ENCODE results near the gene DUS1L. TPM values are rescaled to one million over a fixed set of nuclear protein-coding genes. Genes with fewer than 3 reads are reported as not detected.
A peak's percentile ranks its signal among the peaks of the same experiment; 100 is the strongest.

Gene DUS1L
- total RNA-seq, 2 donors from 2014 or later = 77.3 to 88.9 TPM

DNA sequence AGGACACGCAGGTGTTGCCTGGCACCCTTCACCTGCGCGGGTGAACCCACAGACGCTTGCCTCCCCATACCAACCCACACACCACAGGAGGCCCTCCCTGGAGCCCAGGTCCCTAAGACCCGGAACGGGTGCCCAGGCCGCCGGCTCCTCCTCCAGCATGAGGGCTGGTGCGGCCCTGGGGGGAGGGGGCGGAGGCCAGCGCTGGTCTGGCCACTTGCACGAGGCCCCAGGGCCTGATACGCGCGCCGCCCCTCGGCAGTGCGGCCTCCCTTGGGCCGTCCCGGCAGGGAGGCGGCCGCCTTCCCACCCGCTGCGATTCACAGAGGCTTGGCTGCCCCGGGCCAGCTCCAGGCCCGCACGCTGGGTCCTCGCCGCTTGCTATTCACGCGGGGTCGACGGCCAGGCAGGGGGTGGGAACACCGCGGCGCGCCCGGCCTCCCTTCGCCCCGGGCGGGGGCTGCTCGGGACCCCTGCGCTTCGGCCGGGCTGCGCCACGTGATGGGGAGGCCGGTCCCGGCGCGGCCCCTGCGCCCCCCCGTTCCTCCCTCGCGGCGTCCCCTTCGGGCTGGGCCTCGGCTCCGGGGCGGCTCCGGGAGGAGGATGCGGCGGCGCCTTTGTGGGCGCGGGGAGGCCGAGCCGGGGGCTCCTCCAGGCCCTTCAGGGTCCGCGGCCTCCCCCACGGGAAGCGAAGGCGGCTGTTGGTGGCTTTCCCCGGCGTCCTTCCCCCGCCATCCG, 31.7 kb upstream of the DUS1L start:
- no peaks in the 10 kb centered on the region for H3K27me3 ChIP-seq (replicated peaks; ENCODE audit: insufficient read depth)
- TF ChIP-seq, protein P1, sequence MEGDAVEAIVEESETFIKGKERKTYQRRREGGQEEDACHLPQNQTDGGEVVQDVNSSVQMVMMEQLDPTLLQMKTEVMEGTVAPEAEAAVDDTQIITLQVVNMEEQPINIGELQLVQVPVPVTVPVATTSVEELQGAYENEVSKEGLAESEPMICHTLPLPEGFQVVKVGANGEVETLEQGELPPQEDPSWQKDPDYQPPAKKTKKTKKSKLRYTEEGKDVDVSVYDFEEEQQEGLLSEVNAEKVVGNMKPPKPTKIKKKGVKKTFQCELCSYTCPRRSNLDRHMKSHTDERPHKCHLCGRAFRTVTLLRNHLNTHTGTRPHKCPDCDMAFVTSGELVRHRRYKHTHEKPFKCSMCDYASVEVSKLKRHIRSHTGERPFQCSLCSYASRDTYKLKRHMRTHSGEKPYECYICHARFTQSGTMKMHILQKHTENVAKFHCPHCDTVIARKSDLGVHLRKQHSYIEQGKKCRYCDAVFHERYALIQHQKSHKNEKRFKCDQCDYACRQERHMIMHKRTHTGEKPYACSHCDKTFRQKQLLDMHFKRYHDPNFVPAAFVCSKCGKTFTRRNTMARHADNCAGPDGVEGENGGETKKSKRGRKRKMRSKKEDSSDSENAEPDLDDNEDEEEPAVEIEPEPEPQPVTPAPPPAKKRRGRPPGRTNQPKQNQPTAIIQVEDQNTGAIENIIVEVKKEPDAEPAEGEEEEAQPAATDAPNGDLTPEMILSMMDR (IDR thresholded peaks at IDR 0.05) = no peak
- no peak for ATAC-seq (ENCODE audit: insufficient number of reproducible peaks, low FRiP score, low read depth)
- H3K36me3 ChIP-seq = peaks cover 25% of the 10 kb centered on the region
- no peaks in the 10 kb centered on the region for H3K9me3 ChIP-seq
- no peak for DNase-seq (ENCODE audit: low spot score)
- peaks cover 19 to 29% of the 10 kb centered on the region in 2 donors for H3K4me1 ChIP-seq (ENCODE audit: control insufficient read depth in 1 of 2, low read depth in 2 of 2)
- peak overlapping the region; percentile 86 to 92 for H3K27ac ChIP-seq
- peak overlapping the region; percentile 80 for H3K4me3 ChIP-seq

DNA sequence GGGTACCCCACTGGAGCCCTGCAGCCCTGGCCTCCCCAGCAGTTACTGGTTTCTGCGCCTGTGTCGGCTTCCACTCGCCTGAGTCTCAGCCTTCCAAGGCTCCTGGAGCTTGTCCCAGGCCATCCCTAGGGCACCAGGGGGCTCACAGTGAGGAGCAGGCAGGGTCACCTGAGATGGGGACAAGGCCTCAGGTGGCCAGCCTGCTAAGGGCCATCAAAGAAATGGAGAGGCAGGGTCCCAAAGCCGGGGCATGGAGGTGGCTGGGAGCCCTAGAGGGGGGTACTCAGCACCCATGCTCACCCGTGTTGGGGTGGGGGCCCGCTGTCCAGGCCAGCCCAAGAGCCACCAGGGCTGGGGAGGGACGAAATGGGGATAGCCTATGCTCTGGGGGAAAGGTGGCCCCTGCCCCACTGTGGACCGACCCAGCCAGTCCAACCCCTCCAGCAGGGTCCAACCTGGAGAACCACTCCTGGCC, 31.1 kb upstream of the DUS1L start:
- DNase-seq (ENCODE audit: low spot score) (no peak), ATAC-seq (ENCODE audit: insufficient number of reproducible peaks, low FRiP score, low read depth) (no peak)
- TF ChIP-seq, protein P1 (IDR thresholded peaks at IDR 0.05) = no peak
- Histone ChIP-seq H3K27me3 (replicated peaks; ENCODE audit: insufficient read depth) (no peaks in the 10 kb centered on the region), H3K9me3 (no peaks in the 10 kb centered on the region), H3K27ac (peak overlapping the region in 1 of 2 donors; percentile 86), H3K4me3 (peak overlapping the region; percentile 80), H3K4me1 (ENCODE audit: control insufficient read depth in 1 of 2, low read depth in 2 of 2) (peaks cover 19 to 29% of the 10 kb centered on the region in 2 donors), H3K36me3 (peaks cover 29% of the 10 kb centered on the region)

DNA sequence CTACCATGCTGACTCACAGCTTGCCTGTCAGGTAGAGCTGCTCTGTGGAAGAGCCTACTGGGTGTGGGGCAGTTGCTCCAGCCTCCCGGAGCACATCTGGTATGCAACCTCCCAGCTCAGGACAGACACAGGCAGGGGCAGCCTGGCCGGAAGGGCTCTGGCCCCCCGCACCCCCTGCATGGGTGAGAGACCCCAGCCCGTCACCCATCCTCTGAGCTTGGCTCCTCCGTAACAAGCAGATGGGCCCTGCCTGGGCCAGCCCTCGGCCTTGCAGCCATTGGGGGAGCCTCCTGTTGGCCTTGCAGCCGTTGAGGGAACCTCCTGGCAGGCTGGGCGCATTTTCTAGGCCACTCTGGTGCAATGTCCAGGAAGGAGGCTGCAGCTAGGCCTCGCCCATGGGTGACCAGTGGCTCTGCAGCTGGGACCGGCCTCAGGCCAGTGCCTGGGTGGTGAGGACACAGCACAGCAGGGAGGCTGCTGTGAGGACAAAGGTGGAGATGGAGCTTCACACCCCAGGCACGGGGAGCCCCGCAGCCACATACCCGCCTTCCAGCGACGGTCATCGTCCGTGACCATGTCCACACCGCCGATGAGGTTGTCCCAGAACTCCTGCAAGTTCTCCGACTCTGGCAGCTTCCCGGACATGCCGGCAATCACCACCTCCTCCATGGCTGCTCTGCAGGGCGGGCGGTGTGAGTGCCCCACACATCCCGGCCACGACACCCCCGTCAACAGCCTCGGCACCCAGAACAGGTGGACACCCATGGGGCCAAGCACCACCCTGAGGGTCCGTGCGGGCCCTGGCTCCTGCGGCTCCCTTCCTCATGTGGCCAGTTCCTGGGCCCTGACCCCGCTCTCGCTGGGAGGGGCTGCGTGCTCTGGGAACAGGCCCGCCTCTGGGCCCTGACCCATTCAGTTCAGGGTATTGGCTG, 30.4 kb upstream of the DUS1L start:
- DNase-seq (ENCODE audit: low spot score) (no peak), ATAC-seq (ENCODE audit: insufficient number of reproducible peaks, low FRiP score, low read depth) (no peak)
- H3K27me3 ChIP-seq (replicated peaks; ENCODE audit: insufficient read depth) = no peaks in the 10 kb centered on the region
- no peak overlapping the region for H3K27ac ChIP-seq
- TF ChIP-seq, protein P1 (IDR thresholded peaks at IDR 0.05) = no peak
- H3K36me3 ChIP-seq = peaks cover 31% of the 10 kb centered on the region
- H3K4me3 ChIP-seq = peak overlapping the region; percentile 80
- peaks cover 19 to 29% of the 10 kb centered on the region in 2 donors for H3K4me1 ChIP-seq (ENCODE audit: control insufficient read depth in 1 of 2, low read depth in 2 of 2)
- H3K9me3 ChIP-seq = no peaks in the 10 kb centered on the region

DNA sequence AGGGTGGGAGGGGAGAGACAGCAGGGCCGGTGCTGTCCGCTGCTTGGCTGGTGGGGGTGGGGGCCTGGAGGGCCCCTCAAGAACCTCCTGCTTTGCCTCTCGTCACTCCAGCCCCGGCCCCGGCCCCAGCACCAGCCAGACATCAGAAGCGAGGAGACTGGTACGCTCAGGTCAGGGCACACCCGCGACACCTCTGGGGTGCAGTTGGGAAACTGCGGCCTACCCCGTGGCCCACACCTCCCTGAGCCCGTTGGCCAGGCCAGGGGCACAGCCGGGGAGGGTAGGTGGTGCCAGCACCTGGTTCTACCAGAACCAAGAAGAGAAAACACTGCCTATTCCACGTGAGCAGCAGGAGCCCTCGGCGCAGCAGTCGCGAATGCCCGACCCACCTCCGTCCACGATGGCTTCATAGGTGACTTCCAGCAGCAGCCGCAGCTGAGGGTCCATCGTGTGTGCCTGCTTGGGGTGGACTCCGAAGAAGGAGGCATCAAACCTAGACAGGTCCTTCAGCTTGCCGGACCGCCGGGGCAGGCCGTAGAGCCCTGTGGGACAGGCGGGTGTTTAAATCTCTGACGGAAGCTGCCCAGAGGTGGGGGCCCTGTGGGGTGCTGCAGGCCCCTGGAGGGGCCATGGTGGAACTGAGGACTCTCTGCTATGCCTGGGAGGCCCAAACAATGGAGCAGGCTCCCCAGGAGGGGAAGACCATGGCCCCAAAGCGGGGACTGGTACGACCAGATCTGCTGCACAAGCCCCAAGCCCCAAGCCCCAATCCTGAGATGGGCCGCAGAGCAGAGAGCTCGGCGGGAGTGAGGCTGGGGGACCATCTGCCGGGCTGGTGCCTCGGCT, 29.6 kb upstream of the DUS1L start:
- Histone ChIP-seq H3K9me3 (no peaks in the 10 kb centered on the region), H3K4me1 (ENCODE audit: control insufficient read depth in 1 of 2, low read depth in 2 of 2) (peaks cover 19 to 29% of the 10 kb centered on the region in 2 donors), H3K4me3 (no peak overlapping the region), H3K27ac (no peak overlapping the region), H3K27me3 (replicated peaks; ENCODE audit: insufficient read depth) (no peaks in the 10 kb centered on the region), H3K36me3 (peaks cover 40% of the 10 kb centered on the region)
- TF ChIP-seq, protein P1 (IDR thresholded peaks at IDR 0.05) = no peak
- no peak for ATAC-seq (ENCODE audit: insufficient number of reproducible peaks, low FRiP score, low read depth)
- DNase-seq (ENCODE audit: low spot score) = no peak
